GM12872 (cell line): ENCODE data around the gene EPHA6.

Experiments used
- CTCF ChIP-seq: IDR thresholded peaks from 3 replicates; pipeline ENCODE4 v1.5.1; 2011; ENCODE audit warnings: low read depth, mild to moderate bottlenecking, low read length, moderate library complexity; ENCODE audit not compliant: insufficient read depth

Gene EPHA6

GRCh38 chr3:97102641-97103040 lies 288.2 kb downstream of the EPHA6 start:
- TF ChIP-seq CTCF: no peak

- no peak for TF ChIP-seq CTCF
Measured at GRCh38 chr3:97105989-97106651, 291.7 kb downstream of the EPHA6 start.

GRCh38 chr3:97106652-97106989 lies 292.2 kb downstream of the EPHA6 start:
- TF ChIP-seq CTCF: no peak

GRCh38 chr3:97108136-97108535 lies 293.7 kb downstream of the EPHA6 start:
- no peak for TF ChIP-seq CTCF

- TF ChIP-seq CTCF: no peak
Measured at GRCh38 chr3:97111244-97111643, 296.9 kb downstream of the EPHA6 start.

GRCh38 chr3:97121386-97121785 lies 307.0 kb downstream of the EPHA6 start:
- no peak for TF ChIP-seq CTCF

GRCh38 chr3:97125902-97126499 lies 311.6 kb downstream of the EPHA6 start:
- TF ChIP-seq CTCF: no peak
